GM18861 (cell line): ENCODE results near the gene UNC45B.
"Not testable (repeated sequence)": the region's sequence is repeated elsewhere in the genome, so short reads cannot be mapped to it uniquely, and the experiment has no call there.

Experiments
- ATAC-seq: cut with Tn5 transposase; IDR thresholded peaks from one replicate; pipeline ENCODE4 v1.9.1; 2021; ENCODE audit not compliant: unreplicated experiment

Gene UNC45B

DNA sequence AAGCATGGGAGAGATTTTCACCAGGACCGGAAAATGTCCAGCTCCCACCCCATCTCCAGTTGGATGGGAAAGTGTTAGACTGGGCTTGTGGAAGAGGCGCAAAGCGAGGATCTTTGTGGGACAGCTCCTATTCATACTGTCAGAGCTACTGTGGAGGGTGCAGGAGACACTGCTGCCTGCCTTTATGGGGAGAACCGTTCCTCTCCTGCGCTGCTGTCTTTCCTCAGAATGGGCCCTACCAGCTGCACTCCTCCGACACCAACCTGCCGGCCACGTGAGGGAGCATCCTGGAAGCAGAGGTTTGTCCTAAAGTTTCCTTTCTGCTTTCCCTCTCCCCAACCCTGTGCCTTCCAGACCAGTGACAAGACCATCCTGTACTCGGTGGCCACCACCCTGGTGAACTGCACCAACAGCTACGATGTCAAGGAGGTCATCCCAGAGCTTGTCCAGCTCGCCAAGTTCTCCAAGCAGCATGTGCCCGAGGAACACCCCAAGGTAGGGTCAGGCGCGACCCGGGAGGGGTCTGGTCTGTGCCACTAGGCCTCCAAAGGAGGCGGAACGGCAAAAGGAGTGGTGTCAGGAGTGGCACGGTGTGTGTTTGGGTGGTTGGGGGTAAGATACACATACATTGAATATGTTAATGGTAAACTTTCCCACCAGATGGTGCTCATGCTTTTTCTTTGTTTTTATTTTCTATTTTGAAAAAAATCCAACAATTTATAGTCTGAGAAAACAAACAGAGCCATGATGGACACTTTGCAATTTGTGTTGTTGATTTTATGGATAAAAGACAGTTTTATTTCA is 23.6 kb downstream of the UNC45B start:
- ATAC-seq = no peak

- ATAC-seq = no peak
Measured at GRCh38 chr17:35171834-35172233, 24.2 kb downstream of the UNC45B start.

DNA sequence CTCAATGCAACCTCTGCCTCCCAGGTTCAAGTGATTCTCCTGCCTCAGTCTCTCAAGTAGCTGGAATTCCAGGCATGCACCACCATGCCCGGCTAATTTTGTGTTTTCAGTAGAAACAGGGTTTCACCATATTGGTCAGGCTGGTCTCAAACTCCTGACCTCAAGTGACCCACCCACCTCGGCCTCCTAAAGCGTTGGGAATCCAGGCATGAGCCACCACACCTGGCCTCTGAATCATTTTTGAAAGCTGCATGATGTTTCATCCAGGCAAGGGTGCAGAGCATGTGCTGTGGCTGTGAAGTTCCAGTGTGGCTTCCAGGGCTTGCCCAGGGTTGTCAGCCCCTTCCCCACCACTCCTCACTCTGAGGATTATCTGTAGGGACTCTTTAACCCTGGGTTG is 24.7 kb downstream of the UNC45B start:
- not testable (repeated sequence) for ATAC-seq

- no peak for ATAC-seq
Measured at GRCh38 chr17:35174835-35175334, 27.3 kb downstream of the UNC45B start.

GRCh38 chr17:35175638-35176415 is 28.2 kb downstream of the UNC45B start:
- ATAC-seq = no peak

- no peak for ATAC-seq
Measured at GRCh38 chr17:35176897-35177296, 29.3 kb downstream of the UNC45B start.

DNA sequence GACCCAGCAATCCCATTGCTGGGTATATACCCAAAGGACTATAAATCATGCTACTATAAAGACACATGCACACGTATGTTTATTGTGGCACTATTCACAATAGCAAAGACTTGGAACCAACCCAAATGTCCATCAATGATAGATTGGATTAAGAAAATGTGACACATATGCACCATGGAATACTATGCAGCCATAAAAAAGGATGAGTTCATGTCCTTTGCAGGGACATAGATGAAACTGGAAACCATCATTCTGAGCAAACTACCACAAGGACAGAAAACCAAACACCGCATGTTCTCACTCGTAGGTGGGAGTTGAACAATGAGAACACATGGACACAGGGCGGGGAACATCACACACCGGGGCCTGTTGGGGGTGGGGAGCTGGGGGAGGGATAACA is 31.8 kb downstream of the UNC45B start:
- not testable (repeated sequence) for ATAC-seq

- no peak for ATAC-seq
Measured at GRCh38 chr17:35183332-35183731, 35.7 kb downstream of the UNC45B start.

DNA sequence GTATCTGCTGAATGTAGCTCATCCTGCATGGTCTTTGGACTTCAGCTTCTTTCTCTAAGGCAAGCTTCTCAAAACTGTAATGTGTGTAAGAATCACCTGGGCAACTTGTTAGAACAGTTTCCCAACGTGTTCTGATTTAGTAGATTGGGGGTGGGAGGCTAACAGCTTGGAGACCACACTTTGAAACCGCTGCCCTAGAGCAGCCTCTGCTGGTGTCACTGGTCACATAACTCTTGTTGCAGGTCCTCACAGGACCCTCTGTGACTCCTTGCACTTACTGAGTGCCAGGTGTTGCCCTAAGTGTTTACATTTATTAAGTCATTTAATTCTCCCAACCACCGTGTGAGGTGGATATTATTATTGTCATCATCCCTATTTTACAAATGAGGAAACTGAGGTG is 36.7 kb downstream of the UNC45B start:
- no peak for ATAC-seq

DNA sequence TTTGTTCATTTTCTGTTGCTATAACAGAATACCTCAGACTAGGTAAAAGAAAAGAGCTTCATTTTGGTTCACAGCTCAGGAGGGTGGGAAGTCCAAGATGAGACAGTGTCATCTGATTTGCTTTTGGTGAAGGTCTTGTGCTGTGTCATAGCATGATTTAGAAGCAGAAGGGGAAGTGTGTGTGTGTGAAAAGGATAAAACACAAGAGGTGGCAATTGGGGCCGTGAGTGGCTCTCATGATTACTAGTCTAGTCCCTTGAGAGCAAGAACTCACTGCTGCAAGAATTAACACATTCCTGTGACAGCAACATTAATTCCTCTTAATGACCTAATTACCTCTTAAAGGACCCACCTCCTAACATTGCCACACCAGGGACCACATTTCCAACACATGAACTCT is 38.2 kb downstream of the UNC45B start:
- ATAC-seq = no peak

- ATAC-seq = no peak
Measured at GRCh38 chr17:35187481-35187880, 39.9 kb downstream of the UNC45B start.

DNA sequence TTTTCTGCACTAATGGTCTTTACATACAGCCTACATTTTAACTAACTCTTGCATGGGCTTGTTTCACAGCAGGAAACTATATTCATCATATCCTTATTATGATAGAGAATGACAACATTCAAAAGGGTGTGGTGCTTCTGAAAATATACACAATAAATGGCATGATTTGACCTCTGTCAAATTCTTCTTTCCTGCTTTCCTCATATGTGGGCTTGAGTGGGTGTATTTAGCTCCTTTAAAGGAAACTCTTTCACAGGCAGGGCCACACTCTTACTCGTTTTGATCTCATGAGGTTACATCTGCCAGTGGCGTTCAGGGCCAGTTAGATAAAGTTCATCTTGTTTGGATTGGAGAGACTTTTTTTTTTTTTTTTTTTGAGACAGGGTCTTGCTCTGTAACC is 40.5 kb downstream of the UNC45B start:
- no peak for ATAC-seq

- no peak for ATAC-seq
Measured at GRCh38 chr17:35189291-35189690, 41.7 kb downstream of the UNC45B start.

DNA sequence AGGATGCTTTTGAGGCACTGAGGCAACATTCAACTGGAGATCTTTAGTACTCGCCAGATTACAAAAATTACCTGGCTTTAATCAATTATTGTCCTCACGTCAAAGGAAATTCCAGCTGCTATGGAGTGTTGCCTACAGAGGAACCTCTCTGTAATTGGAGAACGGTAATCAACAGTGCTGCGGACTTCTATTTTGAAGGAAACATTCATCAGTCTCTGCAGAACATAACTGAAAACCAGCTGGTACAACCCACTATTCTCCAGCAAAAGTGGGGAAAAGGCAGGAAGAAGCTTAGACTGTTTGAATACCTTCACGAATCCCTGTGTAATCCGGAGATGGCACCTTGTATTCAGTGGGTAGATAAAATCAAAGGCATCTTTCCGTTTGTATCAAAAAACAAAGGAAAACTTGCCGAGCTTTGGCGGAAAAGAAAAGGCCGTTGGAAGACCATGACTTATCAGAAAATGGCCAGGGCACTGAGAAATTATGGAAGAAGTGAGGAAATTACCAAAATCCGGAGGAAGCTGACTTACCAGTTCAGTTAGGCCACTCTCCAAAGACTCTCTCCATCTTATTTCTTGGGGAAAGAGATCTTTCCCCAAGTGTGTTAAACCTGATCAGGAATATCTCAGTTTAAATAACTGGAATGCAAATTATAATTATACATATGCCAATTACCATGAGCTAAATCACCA is 43.5 kb downstream of the UNC45B start:
- ATAC-seq = no peak

DNA sequence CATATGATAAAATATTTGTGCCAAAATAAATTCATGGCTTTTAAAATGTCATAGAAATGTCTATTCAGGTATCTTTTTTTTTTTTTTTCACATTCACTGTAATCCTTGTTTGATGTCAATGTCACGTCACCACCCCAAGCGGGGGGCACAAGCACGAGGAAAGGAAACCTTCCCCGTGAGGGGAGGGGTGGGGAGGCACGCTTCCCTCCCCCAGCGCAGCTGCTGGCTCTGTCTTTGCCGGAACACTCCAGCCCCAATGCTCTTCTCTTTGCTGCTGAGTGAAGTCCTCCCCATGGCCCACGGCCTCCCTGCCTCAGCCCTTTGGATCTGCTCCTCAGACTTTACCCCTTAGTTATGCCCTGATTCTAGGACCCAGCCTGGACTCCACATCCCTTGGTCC is 45.1 kb downstream of the UNC45B start:
- ATAC-seq = no peak

DNA sequence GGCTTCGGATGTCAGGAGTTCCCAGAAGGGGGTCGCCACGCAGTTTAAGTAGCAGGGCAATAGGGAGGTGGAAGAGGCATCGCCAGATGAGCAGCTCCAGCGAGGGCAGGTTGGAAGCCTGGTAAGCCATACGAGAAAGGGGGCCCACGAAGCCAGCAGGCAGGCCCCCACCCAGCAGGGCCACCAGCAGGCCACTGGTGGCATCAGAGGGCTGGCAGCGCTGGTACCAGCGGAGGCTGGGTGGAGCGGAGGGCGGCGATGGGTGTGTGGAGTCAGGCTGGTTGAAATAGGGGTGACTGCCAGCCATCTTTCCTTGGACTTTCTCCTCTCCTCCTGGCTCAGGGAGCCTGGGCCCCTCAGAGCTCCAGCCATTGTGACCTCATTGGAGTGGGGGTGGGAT is 46.4 kb downstream of the UNC45B start, which contains the start of gene SLC35G3:
Gene SLC35G3 (minus strand): TSS at position 393 of the 400 bp plus-strand sequence. CDS start 86 bp downstream, at position 307.
- not testable (repeated sequence) for ATAC-seq

GRCh38 chr17:35195062-35195461 is 47.4 kb downstream of the UNC45B start:
- not testable (repeated sequence) for ATAC-seq

- ATAC-seq = not testable (repeated sequence)
Measured at GRCh38 chr17:35202582-35202981, 55.0 kb downstream of the UNC45B start.

- ATAC-seq = no peak
Measured at GRCh38 chr17:35210741-35211140, 63.1 kb downstream of the UNC45B start.

- ATAC-seq = no peak
Measured at GRCh38 chr17:35212668-35213067, 65.1 kb downstream of the UNC45B start.

- ATAC-seq = no peak
Measured at GRCh38 chr17:35213412-35213940, 65.9 kb downstream of the UNC45B start.
